ENCODE measurements around the gene BLCAP. TPM values are rescaled to one million over a fixed set of nuclear protein-coding genes. Genes with fewer than 3 reads are reported as not detected.

Gene BLCAP
- total and polyA plus RNA-seq, 2 experiments from 2014 or later = 65.8 to 71.9 TPM

DNA sequence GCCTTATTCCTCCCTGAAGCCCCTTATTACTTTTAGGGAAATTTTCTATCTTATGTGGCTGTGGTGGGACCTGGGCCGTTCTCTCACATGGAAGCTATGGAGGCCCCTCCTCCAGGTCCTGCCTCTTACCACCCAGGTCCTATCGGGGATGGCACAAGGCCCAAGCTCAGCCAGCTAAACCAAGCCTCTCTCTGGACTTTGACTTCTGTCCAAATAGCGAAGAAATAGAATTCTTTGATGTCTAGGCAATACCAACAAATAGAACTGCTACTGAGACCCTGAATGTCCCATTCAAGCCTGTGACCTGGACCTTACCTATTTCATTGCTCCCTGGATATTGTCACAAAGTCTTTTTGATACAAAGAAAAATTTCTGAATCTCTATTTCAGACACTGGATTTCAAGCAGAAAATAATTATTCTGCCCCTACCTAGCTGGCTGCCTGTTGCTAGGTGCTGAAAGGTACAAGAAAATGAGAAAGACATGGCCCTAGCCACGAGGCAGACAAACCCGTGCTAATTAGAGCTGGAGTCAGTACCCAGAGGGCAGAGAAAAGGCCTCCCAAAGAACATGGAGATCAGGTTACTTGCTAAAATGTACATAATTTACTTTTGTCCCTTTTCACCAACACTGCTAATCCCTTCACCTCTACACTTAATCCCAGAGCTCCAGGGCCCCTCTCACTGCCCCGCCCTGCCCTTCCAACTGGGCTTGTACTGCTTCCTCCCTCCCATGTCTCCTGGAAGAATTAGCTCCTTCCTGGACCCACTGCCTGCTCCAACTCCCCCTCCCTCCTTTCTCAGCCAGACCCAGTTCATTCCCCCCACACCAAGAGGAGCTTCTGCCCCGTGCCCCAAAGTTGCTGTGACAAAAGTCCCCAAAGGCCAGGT, 22.2 kb downstream of the BLCAP start:
- Histone ChIP-seq H3K4me3 (no peak overlapping the region), H3K9me3 (ENCODE audit: low read depth) (no peaks in the 10 kb centered on the region), H2AFZ (no peak overlapping the region), H3K9me2 (replicated peaks; ENCODE audit: insufficient read depth) (no peaks in the 10 kb centered on the region), H3K79me2 (peaks cover 6% of the 10 kb centered on the region), H4K20me1 (ENCODE audit: insufficient read depth, poor library complexity, severe bottlenecking) (no peaks in the 10 kb centered on the region), H3K27me3 (no peaks in the 10 kb centered on the region), H3K36me3 (replicated peaks; ENCODE audit: insufficient read depth, low read depth) (no peaks in the 10 kb centered on the region), H3K27ac (no peak overlapping the region), H3K4me1 (ENCODE audit: insufficient read depth) (peaks cover 16% of the 10 kb centered on the region), H3K4me2 (no peak overlapping the region)
- no peak for DNase-seq (ENCODE audit: low spot score)
- TF ChIP-seq EZH2 (IDR thresholded peaks at IDR 0.05; ENCODE audit: borderline replicate concordance) (no peak), EZH2phosphoT487 (IDR thresholded peaks at IDR 0.05; ENCODE audit: low read depth, severe bottlenecking, unreplicated experiment) (no peak)
- TF ChIP-seq, protein P1, sequence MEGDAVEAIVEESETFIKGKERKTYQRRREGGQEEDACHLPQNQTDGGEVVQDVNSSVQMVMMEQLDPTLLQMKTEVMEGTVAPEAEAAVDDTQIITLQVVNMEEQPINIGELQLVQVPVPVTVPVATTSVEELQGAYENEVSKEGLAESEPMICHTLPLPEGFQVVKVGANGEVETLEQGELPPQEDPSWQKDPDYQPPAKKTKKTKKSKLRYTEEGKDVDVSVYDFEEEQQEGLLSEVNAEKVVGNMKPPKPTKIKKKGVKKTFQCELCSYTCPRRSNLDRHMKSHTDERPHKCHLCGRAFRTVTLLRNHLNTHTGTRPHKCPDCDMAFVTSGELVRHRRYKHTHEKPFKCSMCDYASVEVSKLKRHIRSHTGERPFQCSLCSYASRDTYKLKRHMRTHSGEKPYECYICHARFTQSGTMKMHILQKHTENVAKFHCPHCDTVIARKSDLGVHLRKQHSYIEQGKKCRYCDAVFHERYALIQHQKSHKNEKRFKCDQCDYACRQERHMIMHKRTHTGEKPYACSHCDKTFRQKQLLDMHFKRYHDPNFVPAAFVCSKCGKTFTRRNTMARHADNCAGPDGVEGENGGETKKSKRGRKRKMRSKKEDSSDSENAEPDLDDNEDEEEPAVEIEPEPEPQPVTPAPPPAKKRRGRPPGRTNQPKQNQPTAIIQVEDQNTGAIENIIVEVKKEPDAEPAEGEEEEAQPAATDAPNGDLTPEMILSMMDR (IDR thresholded peaks at IDR 0.05; ENCODE audit: poor library complexity) = no peak
- 59% methylated on average over 6 of the region's 7 CpGs for WGBS (ENCODE audit: low lambda C conversion rate, missing lambda C conversion rate)

DNA sequence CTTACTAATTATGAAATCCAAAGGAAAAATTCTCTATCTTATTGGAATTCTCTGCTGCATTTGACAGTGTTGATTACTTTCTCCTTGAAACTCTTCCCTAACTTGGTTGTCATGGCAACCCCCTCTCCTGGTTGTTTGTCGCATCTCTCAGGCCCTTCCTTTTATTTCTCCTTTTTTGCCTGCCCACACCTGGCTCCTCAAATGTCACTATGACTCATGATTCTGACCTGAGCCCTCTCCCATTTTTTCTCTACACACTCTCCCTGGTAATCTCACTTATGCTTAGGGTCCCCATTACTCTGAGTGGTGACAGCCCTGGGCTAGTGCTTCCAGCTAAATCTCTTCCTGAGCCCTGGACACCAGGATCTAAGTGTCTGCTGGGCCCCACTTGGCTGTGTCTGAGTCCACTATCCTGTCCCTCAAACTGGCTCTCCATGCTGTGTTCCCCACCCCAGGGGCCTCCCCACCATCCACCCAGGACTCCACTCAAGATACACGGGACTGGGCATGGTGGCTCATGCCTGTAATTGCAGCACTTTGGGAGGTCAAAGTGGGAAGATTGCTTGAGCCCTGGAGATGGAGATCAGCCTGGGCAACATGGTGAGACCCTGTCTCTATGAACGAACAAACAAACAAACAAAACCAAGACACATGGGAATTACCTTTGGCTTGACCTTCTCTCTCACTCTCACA, 23.1 kb downstream of the BLCAP start:
- Histone ChIP-seq H3K4me3 (no peak overlapping the region), H3K27ac (no peak overlapping the region), H3K9me3 (ENCODE audit: low read depth) (no peaks in the 10 kb centered on the region), H3K4me1 (ENCODE audit: insufficient read depth) (peaks cover 16% of the 10 kb centered on the region), H3K36me3 (replicated peaks; ENCODE audit: insufficient read depth, low read depth) (no peaks in the 10 kb centered on the region), H4K20me1 (ENCODE audit: insufficient read depth, poor library complexity, severe bottlenecking) (no peaks in the 10 kb centered on the region), H2AFZ (no peak overlapping the region), H3K79me2 (peaks cover 5% of the 10 kb centered on the region), H3K27me3 (no peaks in the 10 kb centered on the region), H3K9me2 (replicated peaks; ENCODE audit: insufficient read depth) (no peaks in the 10 kb centered on the region), H3K4me2 (no peak overlapping the region)
- no peak for TF ChIP-seq EZH2phosphoT487 (IDR thresholded peaks at IDR 0.05; ENCODE audit: low read depth, severe bottlenecking, unreplicated experiment)
- TF ChIP-seq, protein P1 (IDR thresholded peaks at IDR 0.05; ENCODE audit: poor library complexity) = no peak
- TF ChIP-seq EZH2 (IDR thresholded peaks at IDR 0.05; ENCODE audit: borderline replicate concordance) = no peak
- DNase-seq (ENCODE audit: low spot score) = no peak
- 70% methylated on average over 3 of the region's 3 CpGs for WGBS (ENCODE audit: low lambda C conversion rate, missing lambda C conversion rate)

DNA sequence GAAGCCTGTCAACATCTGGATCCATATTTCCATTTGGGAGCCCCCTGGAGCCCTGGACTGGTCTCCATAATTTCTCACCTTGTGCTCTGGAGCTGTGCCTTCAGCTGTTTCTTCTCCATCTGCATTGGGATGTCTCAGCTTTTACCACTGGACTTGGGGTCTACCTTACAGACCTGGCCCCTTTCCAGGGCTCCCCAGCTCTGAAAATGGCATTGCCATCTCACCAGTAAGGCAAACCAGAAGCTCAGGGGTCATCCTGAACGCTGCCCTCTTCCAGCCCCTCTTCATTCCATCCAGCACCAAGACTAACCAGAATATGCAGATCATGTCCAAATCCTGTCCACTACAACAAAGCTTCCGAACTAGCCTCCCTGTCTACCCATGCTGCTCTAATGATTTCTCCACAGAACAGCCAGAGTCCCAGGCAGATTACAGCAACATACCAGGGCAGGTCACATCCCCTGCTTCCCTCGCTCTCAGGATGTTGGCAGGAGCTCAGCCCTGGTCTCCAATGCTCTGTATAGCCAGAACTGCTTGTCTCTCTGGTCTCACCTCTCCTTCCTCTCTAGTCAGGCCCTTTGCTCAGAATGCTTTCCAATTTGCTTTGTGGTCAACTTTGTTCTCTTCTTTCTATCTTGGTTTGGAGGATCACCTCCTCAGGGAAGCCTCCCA, 24.3 kb downstream of the BLCAP start:
- WGBS (ENCODE audit: low lambda C conversion rate, missing lambda C conversion rate) = 92% methylated on average over 3 of the region's 3 CpGs
- H3K27me3 ChIP-seq = no peaks in the 10 kb centered on the region
- no peaks in the 10 kb centered on the region for H3K9me3 ChIP-seq (ENCODE audit: low read depth)
- no peak for DNase-seq (ENCODE audit: low spot score)
- no peaks in the 10 kb centered on the region for H4K20me1 ChIP-seq (ENCODE audit: insufficient read depth, poor library complexity, severe bottlenecking)
- H3K27ac ChIP-seq = no peak overlapping the region
- no peak overlapping the region for H3K4me2 ChIP-seq
- no peaks in the 10 kb centered on the region for H3K36me3 ChIP-seq (replicated peaks; ENCODE audit: insufficient read depth, low read depth)
- H3K79me2 ChIP-seq = no peaks in the 10 kb centered on the region
- H3K4me1 ChIP-seq (ENCODE audit: insufficient read depth) = peaks cover 16% of the 10 kb centered on the region
- no peaks in the 10 kb centered on the region for H3K9me2 ChIP-seq (replicated peaks; ENCODE audit: insufficient read depth)
- H2AFZ ChIP-seq = no peak overlapping the region
- TF ChIP-seq EZH2phosphoT487 (IDR thresholded peaks at IDR 0.05; ENCODE audit: low read depth, severe bottlenecking, unreplicated experiment) (no peak), EZH2 (IDR thresholded peaks at IDR 0.05; ENCODE audit: borderline replicate concordance) (no peak)
- TF ChIP-seq, protein P1 (IDR thresholded peaks at IDR 0.05; ENCODE audit: poor library complexity) = no peak
- H3K4me3 ChIP-seq = no peak overlapping the region

Measured in hepatocyte (in vitro differentiated cells).